Endothelial cell of umbilical vein (primary cell): ENCODE results near the gene SLC2A4. TPM values are rescaled to one million over a fixed set of nuclear protein-coding genes. Genes with fewer than 3 reads are reported as not detected.
A peak's percentile ranks its signal among the peaks of the same experiment; 100 is the strongest.

Experiments used
- BruUV-seq: library from RNA; stranded (reverse); fragments of 400-500 nt; replicated peaks from 2 replicates; lab custom pipeline; 2021; lab: Mats Ljungman, UMichigan
- CTCF ChIA-PET: fragments of 300-600, 350-600 bp; sonication (Branson Sonifier 250); formaldehyde crosslinking; loops from one replicate; lab custom pipeline; 2021; ENCODE audit warnings: antibody characterized with exemption, inconsistent platforms; lab: Charles Lee
- POLR2A ChIA-PET: fragments of 300-600, 350-600 bp; sonication (Branson Sonifier 250); formaldehyde crosslinking; loops from one replicate; lab custom pipeline; 2021; ENCODE audit warnings: antibody characterized with exemption, inconsistent platforms; lab: Charles Lee
- DNase-seq: peaks from one replicate; pipeline ENCODE4 v3.0.0-alpha.2; 2011; ENCODE audit warnings: low read depth, low spot score
- FAIRE-seq: peaks from 2 replicates; lab custom pipeline; 2011; peaks lifted over from hg19 to GRCh38; lab: Jason Lieb, UNC
- H2AFZ ChIP-seq: 2 replicates; pipeline ENCODE4 v1.6.0; 2012; ENCODE audit warnings: low read depth, low read length, control low read depth, inconsistent platforms
- H3K27ac ChIP-seq: 2 replicates; pipeline ENCODE4 v1.5.1; 2011; ENCODE audit warnings: low read depth, mild to moderate bottlenecking, control low read depth, low read length, moderate library complexity; ENCODE audit not compliant: insufficient read depth
- H3K27me3 ChIP-seq, 2 experiments: 2 replicates each; pipeline versions ENCODE4 v1.6.0 to v1.6.1; 2011; ENCODE audit warnings: low read length in 2 of 2, mixed read lengths in 1 of 2; ENCODE audit not compliant: control insufficient read depth in 2 of 2, insufficient read depth in 2 of 2
- H3K36me3 ChIP-seq, 2 experiments: 2 replicates in 1 of 2; 3 replicates in 1 of 2; pipeline ENCODE4 v1.5.1; 2011; ENCODE audit warnings: low read length in 2 of 2, mild to moderate bottlenecking in 1 of 2, moderate library complexity in 1 of 2; ENCODE audit not compliant: control insufficient read depth in 2 of 2, insufficient read depth in 2 of 2; ENCODE audit errors: extremely low read depth in 1 of 2
- H3K4me1 ChIP-seq: 3 replicates; pipeline ENCODE4 v1.5.1; 2011; ENCODE audit warnings: mild to moderate bottlenecking, low read length; ENCODE audit not compliant: control insufficient read depth, insufficient read depth; ENCODE audit errors: extremely low read depth
- H3K4me2 ChIP-seq: 2 replicates; pipeline ENCODE4 v1.6.1; 2011; ENCODE audit warnings: low read length, control low read depth, mixed read lengths; ENCODE audit not compliant: insufficient read depth
- H3K4me3 ChIP-seq, 3 experiments: fragments of 200-600 bp in 1 of 3; sonication (generic), shearing (Covaris generic) in 1 of 3; replicated peaks in 1 of 3; 2 replicates each; pipeline ENCODE4 v1.5.1; 2011 to 2016; ENCODE audit warnings: control low read depth in 3 of 3, low read length in 3 of 3, mild to moderate bottlenecking in 2 of 3, inconsistent platforms in 1 of 3, low read depth in 1 of 3, moderate library complexity in 1 of 3; ENCODE audit not compliant: insufficient read depth in 1 of 3
- H3K79me2 ChIP-seq: 2 replicates; pipeline ENCODE4 v1.6.0; 2012; ENCODE audit warnings: low read length, inconsistent platforms; ENCODE audit not compliant: control insufficient read depth, insufficient read depth
- H3K9ac ChIP-seq: replicated peaks from 2 replicates; pipeline ENCODE3; 2011; ENCODE audit warnings: low read length, control low read depth; ENCODE audit not compliant: insufficient read depth; ENCODE audit errors: extremely low read depth
- H3K9me1 ChIP-seq: replicated peaks from 3 replicates; pipeline ENCODE4 v1.6.0; 2011; ENCODE audit warnings: mild to moderate bottlenecking, low read length; ENCODE audit not compliant: control insufficient read depth, insufficient read depth; ENCODE audit errors: extremely low read depth
- H3K9me3 ChIP-seq: replicated peaks from 2 replicates; pipeline ENCODE4 v1.5.1; 2012; ENCODE audit warnings: low read length, inconsistent platforms; ENCODE audit not compliant: control insufficient read depth, insufficient read depth
- H4K20me1 ChIP-seq: replicated peaks from 2 replicates; pipeline ENCODE3; 2011; ENCODE audit warnings: mild to moderate bottlenecking, low read length; ENCODE audit not compliant: control insufficient read depth, insufficient read depth; ENCODE audit errors: extremely low read depth
- CTCF ChIP-seq, 2 donors: IDR thresholded peaks; 1 replicate in 1 of 2; 2 replicates in 1 of 2; pipeline ENCODE4 v1.5.1; 2011; ENCODE audit warnings: low read length in 2 of 2, mild to moderate bottlenecking in 2 of 2, moderate library complexity in 2 of 2, control low read depth in 1 of 2, inconsistent platforms in 1 of 2, low read depth in 1 of 2; ENCODE audit not compliant: insufficient read depth in 1 of 2; ENCODE audit errors: extremely low read depth in 1 of 2
- EZH2 ChIP-seq: IDR thresholded peaks from 2 replicates; pipeline ENCODE4 v1.6.1; 2012; ENCODE audit warnings: borderline replicate concordance, low read depth, mild to moderate bottlenecking, moderate library complexity, low read length, inconsistent platforms; ENCODE audit not compliant: severe bottlenecking
- FOS ChIP-seq: IDR thresholded peaks from 2 replicates; pipeline ENCODE4 v1.6.1; 2011; ENCODE audit warnings: mild to moderate bottlenecking, low read length, moderate library complexity, borderline replicate concordance; ENCODE audit not compliant: insufficient read depth
- GATA2 ChIP-seq: IDR thresholded peaks from 2 replicates; pipeline ENCODE4 v1.7.0; 2011; ENCODE audit warnings: low read depth, mild to moderate bottlenecking, moderate library complexity, mixed read lengths, low read length; ENCODE audit not compliant: insufficient read length, insufficient read depth
- JUN ChIP-seq: IDR thresholded peaks from 2 replicates; pipeline ENCODE4 v1.6.1; 2011; ENCODE audit warnings: borderline replicate concordance, low read depth; ENCODE audit not compliant: insufficient read length, insufficient read depth
- MAX ChIP-seq: IDR thresholded peaks from 2 replicates; pipeline ENCODE4 v1.6.1; 2011; ENCODE audit not compliant: insufficient read depth, insufficient read length
- MYC ChIP-seq: IDR thresholded peaks from one replicate; pipeline ENCODE4 v1.6.1; 2011; ENCODE audit warnings: mild to moderate bottlenecking, low read depth, low read length
- POLR2A ChIP-seq: IDR thresholded peaks from 2 replicates; pipeline ENCODE4 v1.6.1; 2012; ENCODE audit warnings: low read depth, mild to moderate bottlenecking, control low read depth, low read length
- POLR2AphosphoS5 ChIP-seq: IDR thresholded peaks from 2 replicates; pipeline ENCODE4 v1.6.1; 2012; ENCODE audit warnings: low read depth, mild to moderate bottlenecking, control low read depth, low read length, moderate library complexity; ENCODE audit not compliant: insufficient read depth
- dilution Hi-C: fragments of 300-500 bp; cut with MboI; formaldehyde crosslinking; loops from one replicate; pipeline ENCODE4 v1.15.0; 2019; ENCODE audit warnings: low sequenced_read_pairs; ENCODE audit not compliant: extremely low pct_ligation_motif_present
- intact Hi-C: fragments of 100-400 bp; cut with micrococcal nuclease; formaldehyde crosslinking; loops from one replicate; pipeline ENCODE4 v1.10.0; 2022
- polyA plus RNA-seq, 4 experiments: library from polyadenylated mRNA; depleted of rRNA in 3 of 4; stranded (reverse) in 3 of 4; unstranded in 1 of 4; fragments of >200 nt; gene quantifications; 2 replicates each; pipeline versions ENCODE4 v1.2.1 to v1.2.3, GENCODE V29; 2011 to 2012; ENCODE audit warnings: missing spikeins in 1 of 4
- total RNA-seq: library from RNA; stranded (reverse); gene quantifications from 2 replicates; pipeline ENCODE4 v1.2.3, GENCODE V29; 2021

SLC2A4 gene
- total and polyA plus RNA-seq, 2 donors (not counting 3 experiments of a cell fraction or from before 2014, with no cell fraction given), result 0.12 TPM; not detected in 1

GRCh38 chr17:7235693-7236665, 45.5 kb upstream of the SLC2A4 start:
- Histone ChIP-seq H3K27me3 (no peaks in the 10 kb centered on the region), H3K4me1 (peaks cover 25% of the 10 kb centered on the region), H3K27ac (no peak overlapping the region), H3K4me2 (no peak overlapping the region), H3K36me3 (peaks cover 15 to 24% of the 10 kb centered on the region in 2 experiments), H2AFZ (no peak overlapping the region), H4K20me1 (peaks cover 4% of the 10 kb centered on the region), H3K79me2 (peaks cover 70% of the 10 kb centered on the region), H3K9ac (no peak overlapping the region), H3K4me3 (no peak overlapping the region), H3K9me1 (no peaks in the 10 kb centered on the region), H3K9me3 (no peaks in the 10 kb centered on the region)
- intact Hi-C loops, result loop anchor here (5.0 kb wide), 1 partner anchor 621 kb away; the partner anchor contains the start of genes CYB5D1, NAA38 and TMEM88
- FAIRE-seq (no peak), DNase-seq (no peak)
- CTCF ChIA-PET, result interaction anchor here (0.7 to 3.4 kb wide), 5 partner anchors 15 to 61 kb away, joined by 3 to 34 read pairs (median 3); partner anchors contain the start of genes ACADVL, DLG4 and SLC2A4
- no TSS peak for BruUV-seq
- TF ChIP-seq FOS (peak; percentile 15), EZH2 (no peak), POLR2A (peak; percentile 45), GATA2 (no peak), POLR2AphosphoS5 (no peak), JUN (peak; percentile 3), CTCF (IDR thresholded peaks at IDR 0.05; ENCODE audit: extremely low read depth in 1 of 2, insufficient read depth in 1 of 2, low read depth in 1 of 2, low read length in 2 of 2) (no peak), MYC (no peak), MAX (no peak)
- POLR2A ChIA-PET, result no interaction called here
- dilution Hi-C loops, result no loop called here
